ENCODE results near the gene DDX21.
A peak's percentile ranks its signal among the peaks of the same experiment; 100 is the strongest.
"Not testable (repeated sequence)": the region's sequence is repeated elsewhere in the genome, so short reads cannot be mapped to it uniquely, and the experiment has no call there.

Gene DDX21

DNA sequence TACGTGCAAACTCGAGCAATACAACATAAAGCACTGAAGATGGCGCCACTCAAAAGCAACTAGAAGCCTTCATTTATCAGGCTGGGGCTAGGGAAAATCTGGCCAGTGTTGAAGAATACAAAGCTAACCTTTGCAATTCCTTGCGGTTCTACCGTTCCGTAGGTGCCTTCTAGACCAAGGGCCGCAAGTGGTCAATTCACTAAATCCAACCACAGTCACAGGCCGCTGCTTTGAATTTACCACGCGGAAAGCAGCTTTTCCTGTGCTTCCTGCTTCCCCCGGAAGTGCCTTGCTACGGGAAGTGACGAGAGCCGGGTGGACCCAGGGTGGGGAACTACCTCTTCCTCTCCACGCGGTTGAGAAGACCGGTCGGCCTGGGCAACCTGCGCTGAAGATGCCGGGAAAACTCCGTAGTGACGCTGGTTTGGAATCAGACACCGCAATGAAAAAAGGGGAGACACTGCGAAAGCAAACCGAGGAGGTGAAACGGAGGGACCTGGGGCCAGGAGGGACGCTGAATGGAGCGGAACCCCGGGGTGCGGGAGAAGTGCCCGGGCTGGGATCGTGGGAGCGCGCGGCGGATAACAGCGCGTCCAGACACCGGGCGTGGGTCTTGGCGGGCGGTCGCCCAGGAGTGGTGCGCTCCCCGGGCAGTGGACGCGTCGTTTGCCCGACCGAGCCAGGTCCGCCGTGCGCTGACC is at the start of gene DDX21:
Gene DDX21 (plus strand): TSS at position 339 of the 701 bp plus-strand sequence. CDS start 56 bp downstream, at position 395.
- DNase-seq = peak; percentile 93

GRCh38 chr10:68924593-68924992 is 31.4 kb upstream of the DDX21 start:
- no peak for TF ChIP-seq GATA1 (IDR thresholded peaks at IDR 0.05; ENCODE audit: low read depth, low read length)
- no peak for TF ChIP-seq POLR2A (IDR thresholded peaks at IDR 0.05; ENCODE audit: low read length)
- DNase-seq = no peak

More for the DNA sequence above, at the start of gene DDX21:
- TF ChIP-seq POLR2A (IDR thresholded peaks at IDR 0.05; ENCODE audit: low read length) = peak; percentile 97
- no peak for TF ChIP-seq GATA1 (IDR thresholded peaks at IDR 0.05; ENCODE audit: low read depth, low read length)

- no peak for DNase-seq
- TF ChIP-seq GATA1 (IDR thresholded peaks at IDR 0.05; ENCODE audit: low read depth, low read length) (no peak), POLR2A (IDR thresholded peaks at IDR 0.05; ENCODE audit: low read length) (no peak)
Observed at GRCh38 chr10:68925489-68925888, 30.5 kb upstream of the DDX21 start.

DNA sequence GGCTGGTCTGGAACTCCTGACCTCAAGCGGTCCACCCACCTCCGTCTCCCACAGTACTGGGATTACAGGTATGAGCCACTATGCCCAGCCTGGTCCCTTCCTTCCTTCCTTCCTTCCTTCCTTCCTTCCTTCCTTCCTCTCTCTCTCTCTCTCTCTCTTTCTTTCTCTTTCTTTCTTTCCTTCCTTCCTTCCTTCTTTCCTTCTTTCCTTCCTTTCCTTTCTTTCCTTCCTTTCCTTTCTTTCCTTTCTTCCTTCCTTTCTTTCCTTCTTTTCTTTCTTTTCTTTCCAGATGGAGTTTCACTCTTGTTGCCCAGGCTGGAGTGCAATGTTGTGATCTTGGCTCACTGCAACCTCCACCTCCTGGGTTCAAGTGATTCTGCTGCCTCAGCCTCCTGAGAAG is 26.8 kb upstream of the DDX21 start:
- DNase-seq = not testable (repeated sequence)

GRCh38 chr10:68929888-68930287 is 26.1 kb upstream of the DDX21 start:
- not testable (repeated sequence) for DNase-seq

DNA sequence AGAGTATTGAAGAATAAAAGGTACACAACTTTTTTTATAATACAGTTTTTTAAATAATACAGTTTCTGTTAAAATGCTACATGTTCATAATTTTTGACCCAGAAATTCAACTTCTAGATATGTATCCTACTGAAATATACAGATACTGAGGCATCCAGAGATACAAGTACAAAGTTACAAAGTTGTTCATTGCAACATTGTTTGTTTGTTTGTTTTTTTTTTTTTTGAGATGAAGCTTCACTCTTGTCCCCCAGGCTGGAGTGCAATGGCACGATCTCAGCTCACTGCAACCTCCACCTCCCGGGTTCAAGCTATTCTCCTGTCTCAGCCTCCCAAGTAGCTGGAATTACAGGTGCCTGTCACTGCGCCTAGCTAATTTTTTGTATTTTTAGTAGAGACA is 23.1 kb upstream of the DDX21 start:
- not testable (repeated sequence) for DNase-seq

DNA sequence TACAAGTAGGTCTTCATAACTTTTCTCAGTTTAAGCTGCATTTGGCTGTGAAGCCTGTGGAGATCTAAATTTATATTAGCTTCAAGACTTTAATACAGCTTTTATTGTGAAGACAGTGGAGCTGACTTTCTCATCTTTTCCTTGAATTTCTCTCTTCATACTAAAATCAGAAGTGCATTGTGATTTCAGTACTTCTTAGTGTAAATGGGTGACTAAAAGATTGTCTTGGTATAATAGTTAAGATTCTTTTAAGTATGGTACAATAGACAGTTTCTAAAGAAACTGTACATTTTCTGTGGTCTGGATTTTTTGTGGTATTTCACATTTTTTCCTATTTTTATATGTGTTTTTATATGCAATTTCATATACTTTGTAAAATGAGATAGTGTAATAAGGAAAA is 21.0 kb upstream of the DDX21 start:
- no peak for TF ChIP-seq GATA1 (IDR thresholded peaks at IDR 0.05; ENCODE audit: low read depth, low read length)
- no peak for TF ChIP-seq POLR2A (IDR thresholded peaks at IDR 0.05; ENCODE audit: low read length)
- no peak for DNase-seq

DNA sequence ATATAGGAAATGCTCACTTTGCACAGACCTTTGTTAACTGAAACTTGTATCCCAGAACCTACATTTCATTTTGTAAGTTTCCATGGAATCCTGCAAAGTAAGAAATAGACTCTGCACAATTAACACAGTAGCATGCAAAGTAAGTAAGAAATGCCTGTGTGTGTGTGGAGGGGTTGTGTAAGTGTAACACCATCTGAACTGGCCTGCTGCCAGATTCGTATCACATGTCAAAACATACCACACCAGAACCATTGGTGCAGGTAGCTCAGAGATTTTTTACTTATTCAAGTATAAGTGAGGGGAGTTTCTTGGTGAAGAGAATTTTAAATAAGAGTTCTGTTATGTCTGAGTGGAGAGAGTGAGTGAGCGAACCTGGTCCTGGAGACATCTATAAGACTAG is 17.9 kb upstream of the DDX21 start:
- TF ChIP-seq POLR2A (IDR thresholded peaks at IDR 0.05; ENCODE audit: low read length) = no peak
- TF ChIP-seq GATA1 (IDR thresholded peaks at IDR 0.05; ENCODE audit: low read depth, low read length) = no peak
- peak in 1 of 2 experiments; percentile 18 for DNase-seq

- TF ChIP-seq GATA1 (IDR thresholded peaks at IDR 0.05; ENCODE audit: low read depth, low read length) (no peak), POLR2A (IDR thresholded peaks at IDR 0.05; ENCODE audit: low read length) (no peak)
Observed at GRCh38 chr10:68938884-68939283, 17.1 kb upstream of the DDX21 start.

GRCh38 chr10:68940917-68941316 is 15.1 kb upstream of the DDX21 start:
- not testable (repeated sequence) for DNase-seq

More at GRCh38 chr10:68938884-68939283, 17.1 kb upstream of the DDX21 start:
- no peak for DNase-seq

DNA sequence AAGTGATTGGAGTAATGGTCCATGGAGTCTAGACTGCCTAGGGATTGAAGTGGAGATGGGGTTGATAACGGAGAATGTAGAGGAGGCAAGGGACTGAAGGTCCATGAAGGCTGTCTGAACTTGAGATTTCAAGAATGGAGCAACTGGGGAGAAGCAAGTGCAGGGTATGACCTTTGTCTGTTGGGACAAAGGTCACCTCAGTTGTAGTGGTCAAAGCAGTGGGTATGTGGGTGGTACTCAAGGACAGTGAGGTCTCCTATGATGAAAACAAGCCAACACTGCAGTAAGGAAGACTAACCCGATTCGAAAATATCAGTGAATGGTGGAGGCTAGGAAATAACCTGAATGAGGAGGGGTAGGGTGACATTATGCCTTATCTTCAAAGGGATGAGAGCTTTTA is 5.4 kb upstream of the DDX21 start:
- TF ChIP-seq POLR2A (IDR thresholded peaks at IDR 0.05; ENCODE audit: low read length) (no peak), GATA1 (IDR thresholded peaks at IDR 0.05; ENCODE audit: low read depth, low read length) (no peak)
- no peak for DNase-seq

DNA sequence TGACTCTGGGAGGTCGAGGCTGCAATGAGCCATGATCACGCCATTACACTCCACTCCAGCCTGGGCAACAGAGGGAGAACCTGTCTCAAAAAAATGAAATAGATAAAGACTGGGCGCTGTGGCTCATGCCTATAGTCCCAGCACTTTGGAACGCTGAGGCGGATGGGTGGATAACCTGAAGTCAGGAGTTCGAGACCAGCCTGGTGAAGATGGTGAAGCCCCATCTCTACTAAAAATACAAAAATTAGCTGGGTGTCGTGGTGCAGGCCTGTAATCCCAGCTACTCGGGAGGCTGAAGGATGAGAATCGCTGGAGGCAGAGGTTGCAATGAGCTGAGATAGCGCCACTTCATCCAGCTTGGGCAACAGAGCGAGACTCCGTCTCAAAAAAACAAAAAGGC is 1.1 kb upstream of the DDX21 start:
- TF ChIP-seq GATA1 (IDR thresholded peaks at IDR 0.05; ENCODE audit: low read depth, low read length) (no peak), POLR2A (IDR thresholded peaks at IDR 0.05; ENCODE audit: low read length) (no peak)

GRCh38 chr10:68955355-68955831 is 577 bp upstream of the DDX21 start:
- TF ChIP-seq POLR2A (IDR thresholded peaks at IDR 0.05; ENCODE audit: low read length) = no peak
- no peak for TF ChIP-seq GATA1 (IDR thresholded peaks at IDR 0.05; ENCODE audit: low read depth, low read length)
- DNase-seq = peak in 1 of 2 experiments; percentile 81

More for the DNA sequence above, 1.1 kb upstream of the DDX21 start:
- no peak for DNase-seq

DNA sequence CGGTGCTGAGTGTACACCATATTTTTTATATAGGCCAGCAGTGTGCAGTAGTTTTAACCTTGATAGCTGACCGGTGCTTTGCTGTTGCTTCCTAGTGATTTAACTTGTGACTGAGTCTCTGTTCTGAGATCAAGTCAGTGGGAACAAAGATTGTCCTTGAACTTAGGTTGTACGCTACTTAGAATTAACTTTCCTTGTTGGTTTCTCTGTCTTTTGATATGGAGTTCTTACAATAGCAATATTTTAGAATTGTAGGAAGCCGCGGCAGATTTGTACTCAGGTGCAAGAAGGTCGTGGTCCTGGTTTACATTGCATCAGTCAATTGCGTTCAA is 1.3 kb downstream of the DDX21 start:
- no peak for DNase-seq
- TF ChIP-seq GATA1 (IDR thresholded peaks at IDR 0.05; ENCODE audit: low read depth, low read length) (no peak), POLR2A (IDR thresholded peaks at IDR 0.05; ENCODE audit: low read length) (no peak)

DNA sequence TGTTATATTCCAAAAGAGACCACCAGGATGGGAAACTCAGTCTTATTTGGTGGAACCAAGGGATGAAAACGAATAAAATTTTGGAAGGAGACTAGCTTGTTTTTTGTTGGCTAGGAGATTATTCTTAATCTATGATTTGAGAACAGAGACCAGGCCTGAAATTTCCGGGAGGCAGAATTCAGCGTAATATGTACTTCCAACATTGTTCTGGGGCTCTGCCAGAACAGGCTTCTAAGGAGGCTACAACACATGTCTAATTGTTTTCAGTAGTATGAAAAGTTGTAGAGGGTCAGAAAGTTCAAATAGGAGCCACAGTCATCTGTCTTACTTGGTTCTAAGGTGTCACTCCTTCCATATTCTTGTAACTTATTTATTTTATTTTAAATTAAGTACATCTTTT is 1.7 kb downstream of the DDX21 start:
- TF ChIP-seq POLR2A (IDR thresholded peaks at IDR 0.05; ENCODE audit: low read length) = no peak
- DNase-seq = no peak
